Measurements from ENCODE around the gene TSPYL4. TPM values are rescaled to one million over a fixed set of nuclear protein-coding genes. Genes with fewer than 3 reads are reported as not detected.

Gene TSPYL4
- total RNA-seq, 4 donors from 2014 or later: 2.8 to 4.8 (median 3.8) TPM

- in situ Hi-C loops (cut with MboI; ENCODE audit: low sequenced_read_pairs in 4 of 4): no loop called here
- no peak for ATAC-seq
- H3K27me3 ChIP-seq: no peaks in the 10 kb centered on the region
- peaks cover 0 to 9% of the 10 kb centered on the region in 2 donors for H3K36me3 ChIP-seq
- DNase-seq: no peak
- no peak overlapping the region for H3K4me3 ChIP-seq
- H3K27ac ChIP-seq: no peak overlapping the region
- TF ChIP-seq POLR2A (IDR thresholded peaks at IDR 0.05): no peak
- TF ChIP-seq, protein P1, sequence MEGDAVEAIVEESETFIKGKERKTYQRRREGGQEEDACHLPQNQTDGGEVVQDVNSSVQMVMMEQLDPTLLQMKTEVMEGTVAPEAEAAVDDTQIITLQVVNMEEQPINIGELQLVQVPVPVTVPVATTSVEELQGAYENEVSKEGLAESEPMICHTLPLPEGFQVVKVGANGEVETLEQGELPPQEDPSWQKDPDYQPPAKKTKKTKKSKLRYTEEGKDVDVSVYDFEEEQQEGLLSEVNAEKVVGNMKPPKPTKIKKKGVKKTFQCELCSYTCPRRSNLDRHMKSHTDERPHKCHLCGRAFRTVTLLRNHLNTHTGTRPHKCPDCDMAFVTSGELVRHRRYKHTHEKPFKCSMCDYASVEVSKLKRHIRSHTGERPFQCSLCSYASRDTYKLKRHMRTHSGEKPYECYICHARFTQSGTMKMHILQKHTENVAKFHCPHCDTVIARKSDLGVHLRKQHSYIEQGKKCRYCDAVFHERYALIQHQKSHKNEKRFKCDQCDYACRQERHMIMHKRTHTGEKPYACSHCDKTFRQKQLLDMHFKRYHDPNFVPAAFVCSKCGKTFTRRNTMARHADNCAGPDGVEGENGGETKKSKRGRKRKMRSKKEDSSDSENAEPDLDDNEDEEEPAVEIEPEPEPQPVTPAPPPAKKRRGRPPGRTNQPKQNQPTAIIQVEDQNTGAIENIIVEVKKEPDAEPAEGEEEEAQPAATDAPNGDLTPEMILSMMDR (IDR thresholded peaks at IDR 0.05 in 4 of 5, conservative IDR thresholded peaks at IDR 0.05 in 1 of 5): no peak
- intact Hi-C loops (cut with DNase I; ENCODE audit: low total_unique reads): loop anchor here (5.0 kb wide), 1 partner anchor 343 kb away; no protein-coding TSS in a partner anchor
- H3K4me1 ChIP-seq: no peaks in the 10 kb centered on the region
- H3K9me3 ChIP-seq: no peaks in the 10 kb centered on the region
These were observed 35.0 kb downstream of the TSPYL4 start for GRCh38 chr6:116218866-116219265.

DNA sequence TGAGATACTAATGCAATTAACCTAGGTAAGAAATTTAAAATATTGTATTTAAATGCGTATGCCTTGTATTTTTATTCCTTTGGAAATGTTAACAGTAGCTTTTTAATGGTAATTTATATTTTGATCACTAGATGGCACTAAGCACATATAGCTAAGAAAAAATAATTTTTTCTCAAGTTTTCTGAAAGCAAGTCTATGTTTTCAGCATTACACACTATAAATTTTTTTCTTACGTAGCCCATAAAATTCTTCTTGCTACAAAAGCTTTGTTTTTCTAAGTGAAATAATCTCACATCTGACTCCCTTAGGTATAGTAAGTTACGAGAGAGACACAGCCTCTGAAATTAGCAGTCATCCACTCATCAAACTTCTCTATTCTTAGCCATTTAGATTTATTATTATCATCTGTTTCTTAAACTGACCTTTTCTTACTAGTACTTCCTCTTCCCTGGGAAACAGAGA is 35.7 kb downstream of the TSPYL4 start:
- Histone ChIP-seq H3K9me3 (no peaks in the 10 kb centered on the region), H3K36me3 (peaks cover 0 to 9% of the 10 kb centered on the region in 2 donors), H3K4me3 (no peak overlapping the region), H3K4me1 (no peaks in the 10 kb centered on the region), H3K27me3 (no peaks in the 10 kb centered on the region), H3K27ac (no peak overlapping the region)
- TF ChIP-seq POLR2A (IDR thresholded peaks at IDR 0.05): no peak
- TF ChIP-seq, protein P1 (IDR thresholded peaks at IDR 0.05 in 4 of 5, conservative IDR thresholded peaks at IDR 0.05 in 1 of 5): peak in 2 of 5 experiments; percentile 32 to 52
- ATAC-seq (no peak), DNase-seq (no peak)
- intact Hi-C loops (cut with DNase I; ENCODE audit: low total_unique reads) (loop anchor here (5.0 kb wide), 1 partner anchor 344 kb away; no protein-coding TSS in a partner anchor), in situ Hi-C loops (cut with MboI; ENCODE audit: low sequenced_read_pairs in 4 of 4) (no loop called here)

GRCh38 chr6:116217069-116217468 is 36.8 kb downstream of the TSPYL4 start:
- H3K4me1 ChIP-seq: no peaks in the 10 kb centered on the region
- in situ Hi-C loops (cut with MboI; ENCODE audit: low sequenced_read_pairs in 4 of 4): no loop called here
- ATAC-seq: peak in 1 of 2 donors; percentile 60
- H3K9me3 ChIP-seq: no peaks in the 10 kb centered on the region
- no peaks in the 10 kb centered on the region for H3K27me3 ChIP-seq
- peaks cover 0 to 9% of the 10 kb centered on the region in 2 donors for H3K36me3 ChIP-seq
- no peak for DNase-seq
- TF ChIP-seq POLR2A (IDR thresholded peaks at IDR 0.05): no peak
- TF ChIP-seq, protein P1 (IDR thresholded peaks at IDR 0.05 in 4 of 5, conservative IDR thresholded peaks at IDR 0.05 in 1 of 5): peak in 4 of 5 experiments; percentile 40 to 55 (median 47)
- intact Hi-C loops (cut with DNase I; ENCODE audit: low total_unique reads): loop anchor here (5.0 kb wide), 1 partner anchor 345 kb away; no protein-coding TSS in a partner anchor
- no peak overlapping the region for H3K27ac ChIP-seq
- no peak overlapping the region for H3K4me3 ChIP-seq

- no peak overlapping the region for H3K4me3 ChIP-seq
- no peak for ATAC-seq
- TF ChIP-seq, protein P1 (IDR thresholded peaks at IDR 0.05 in 4 of 5, conservative IDR thresholded peaks at IDR 0.05 in 1 of 5): no peak
- no peak for TF ChIP-seq POLR2A (IDR thresholded peaks at IDR 0.05)
- no peak for DNase-seq
- no peaks in the 10 kb centered on the region for H3K9me3 ChIP-seq
- intact Hi-C loops (cut with DNase I; ENCODE audit: low total_unique reads) (loop anchor here (5.0 kb wide), 1 partner anchor 347 kb away; no protein-coding TSS in a partner anchor), in situ Hi-C loops (cut with MboI; ENCODE audit: low sequenced_read_pairs in 4 of 4) (no loop called here)
- no peaks in the 10 kb centered on the region for H3K27me3 ChIP-seq
- H3K4me1 ChIP-seq: no peaks in the 10 kb centered on the region
- no peak overlapping the region for H3K27ac ChIP-seq
- no peaks in the 10 kb centered on the region for H3K36me3 ChIP-seq
These were observed 38.5 kb downstream of the TSPYL4 start for GRCh38 chr6:116215414-116215813.

Measured in gastrocnemius medialis (tissue), 4 donors.